GM18508 (cell line): Measurements from ENCODE around the gene PBX4.

Experiments
- ATAC-seq: cut with Tn5 transposase; IDR thresholded peaks from one replicate; pipeline ENCODE4 v1.9.1; 2021; ENCODE audit warnings: moderate number of reproducible peaks; ENCODE audit not compliant: insufficient read depth, unreplicated experiment

Gene PBX4

DNA sequence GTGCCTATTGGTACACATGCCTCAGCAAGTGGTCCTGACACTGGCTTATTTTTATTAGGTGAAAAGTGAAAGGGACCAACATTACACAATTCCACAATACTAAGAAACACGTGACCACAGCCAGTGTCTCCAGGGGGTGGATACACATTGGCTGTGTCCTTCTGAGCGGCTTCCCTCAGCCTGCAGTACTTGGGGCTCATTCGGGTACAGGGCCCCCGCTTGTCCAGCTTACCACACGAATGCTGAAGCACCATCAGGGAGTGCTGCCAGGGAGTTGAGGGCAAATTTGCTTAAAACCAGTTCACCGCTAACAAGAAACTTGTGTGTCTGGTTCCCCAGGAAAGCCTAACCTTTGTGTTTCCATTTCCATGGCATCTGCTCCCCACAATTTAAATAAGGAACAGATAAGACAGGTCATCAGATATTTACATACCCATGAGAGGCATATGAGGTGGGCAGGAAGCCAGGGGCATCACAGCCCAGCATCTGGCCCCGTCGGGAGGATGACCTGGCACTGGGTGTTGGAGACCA lies 23.3 kb downstream of the PBX4 start:
- ATAC-seq: no peak

DNA sequence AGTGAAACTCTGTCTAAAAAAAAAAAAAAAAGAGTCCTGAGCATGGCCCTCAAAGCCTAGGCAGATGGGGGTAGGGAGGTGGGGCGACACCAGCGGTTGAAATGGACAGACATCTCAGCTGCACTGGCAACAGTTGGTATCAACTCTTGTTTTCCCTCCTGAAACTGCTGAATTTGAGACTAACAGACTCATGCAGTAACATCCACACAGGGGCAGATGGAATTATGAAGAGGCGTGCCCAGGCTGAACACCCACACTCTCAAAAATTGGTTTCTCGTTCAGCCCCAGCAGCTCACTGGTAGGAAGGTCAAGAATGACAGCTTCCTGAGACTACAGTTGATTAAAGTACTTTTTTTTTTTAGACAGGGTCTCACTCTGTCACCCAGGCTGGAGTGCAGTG lies 24.1 kb downstream of the PBX4 start:
- no peak for ATAC-seq

DNA sequence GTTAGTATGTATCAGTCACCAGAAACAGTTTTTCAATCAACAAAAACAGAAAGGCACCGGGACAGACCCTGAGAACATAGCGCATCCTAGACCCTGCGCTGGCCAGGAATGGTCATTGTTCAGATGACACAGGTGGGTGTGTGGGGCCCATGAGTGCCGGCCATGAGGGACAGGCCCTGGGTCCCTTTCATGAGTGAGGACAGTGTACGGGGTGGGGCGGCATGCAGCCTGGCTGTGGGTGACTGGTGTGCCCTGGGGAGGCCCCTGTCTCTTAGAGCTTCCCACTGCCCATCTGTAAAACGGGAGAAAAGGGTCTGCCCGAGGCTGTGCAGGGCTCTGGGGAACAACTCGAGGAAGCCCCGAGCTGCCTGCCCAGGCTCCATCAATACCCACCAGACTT lies 25.8 kb downstream of the PBX4 start:
- no peak for ATAC-seq

DNA sequence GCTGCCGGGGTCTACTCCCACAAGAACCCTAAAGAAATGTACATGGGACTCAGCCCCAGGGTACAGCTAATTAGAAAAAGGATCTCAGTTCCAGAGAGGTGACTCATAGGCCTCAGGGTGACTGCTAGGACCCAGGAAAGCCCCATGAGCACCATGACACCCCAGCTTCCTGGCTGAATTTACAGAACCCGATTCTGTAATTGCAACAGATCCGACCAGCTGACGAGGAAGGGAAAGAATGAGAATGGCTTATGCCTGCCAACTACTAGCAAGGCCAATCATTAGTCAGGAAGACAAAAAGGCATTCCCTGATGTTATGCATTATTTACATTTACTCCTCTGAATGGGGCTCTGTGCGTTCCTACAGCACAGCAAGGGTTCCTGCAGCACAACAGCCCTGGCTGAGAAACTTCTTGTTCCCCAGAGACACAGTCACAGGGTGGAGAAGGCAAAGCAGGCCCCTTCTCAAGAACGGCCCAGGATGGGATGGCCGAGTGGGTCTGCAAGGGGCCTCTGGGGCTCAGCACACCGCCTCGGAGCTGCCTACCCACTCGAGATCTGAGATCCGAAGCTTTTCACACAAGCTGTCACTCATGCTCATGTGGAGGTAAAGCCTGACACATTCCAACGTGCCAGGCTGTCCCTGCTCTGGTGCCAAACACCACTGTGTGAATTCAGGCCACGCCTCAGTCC lies 27.2 kb downstream of the PBX4 start:
- peak; percentile 59 for ATAC-seq

DNA sequence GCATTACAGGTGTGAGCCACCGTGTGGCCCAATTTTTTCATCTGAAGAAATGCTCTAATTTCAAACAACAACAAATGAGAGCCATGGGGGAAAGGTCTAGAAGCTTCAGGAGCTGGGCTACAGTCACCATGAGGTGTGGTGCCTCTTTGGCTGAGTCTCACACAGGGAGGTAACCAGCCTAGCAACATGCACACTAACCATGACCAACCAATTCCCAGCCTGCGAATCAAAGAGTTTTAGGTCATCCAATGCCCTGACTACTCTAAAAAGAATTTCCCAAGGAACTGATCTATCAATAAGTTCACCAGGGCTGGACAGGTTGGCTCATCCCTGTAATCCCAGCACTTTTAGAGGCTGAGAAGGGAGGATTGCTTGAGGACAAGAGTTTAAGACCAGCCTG lies 29.9 kb downstream of the PBX4 start:
- ATAC-seq: no peak

DNA sequence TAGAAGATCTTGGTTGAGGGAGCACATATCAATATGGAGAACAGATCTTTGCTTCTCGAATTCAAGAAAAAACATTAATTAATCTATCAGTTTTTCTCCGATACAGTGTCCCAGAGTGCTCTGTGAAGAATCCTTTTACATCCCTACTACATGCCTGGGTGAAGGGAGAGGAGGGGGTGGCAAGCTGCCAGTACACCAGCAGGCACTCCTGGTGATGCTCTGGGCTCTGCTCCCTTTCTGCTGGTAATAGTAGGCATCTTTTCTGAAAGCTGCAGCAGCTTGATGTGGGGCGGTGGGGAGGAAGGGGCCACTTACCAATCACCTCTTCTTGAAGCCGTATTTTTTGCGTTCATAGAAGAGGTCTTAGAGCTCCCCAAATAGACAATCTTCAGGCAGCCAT lies 30.7 kb downstream of the PBX4 start:
- no peak for ATAC-seq

DNA sequence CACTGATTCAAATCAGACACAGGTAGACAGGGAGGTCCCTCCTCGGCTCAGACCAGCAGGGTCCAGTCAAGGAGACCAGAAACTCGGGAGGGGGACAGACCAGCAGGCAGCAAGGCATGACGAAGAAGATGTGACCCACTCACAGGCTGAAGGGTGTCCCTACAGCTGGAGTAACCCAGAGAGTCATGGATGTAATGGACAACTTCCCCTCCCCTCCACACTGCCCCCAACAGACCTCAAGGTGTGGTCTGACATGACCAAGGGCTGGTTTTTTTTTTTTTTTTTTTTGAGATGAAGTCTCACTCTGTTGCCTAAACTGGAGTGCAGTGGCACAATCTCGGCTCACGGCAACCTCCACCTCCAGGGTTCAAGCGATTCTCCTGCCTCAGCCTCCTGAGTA lies 34.1 kb downstream of the PBX4 start:
- no peak for ATAC-seq

DNA sequence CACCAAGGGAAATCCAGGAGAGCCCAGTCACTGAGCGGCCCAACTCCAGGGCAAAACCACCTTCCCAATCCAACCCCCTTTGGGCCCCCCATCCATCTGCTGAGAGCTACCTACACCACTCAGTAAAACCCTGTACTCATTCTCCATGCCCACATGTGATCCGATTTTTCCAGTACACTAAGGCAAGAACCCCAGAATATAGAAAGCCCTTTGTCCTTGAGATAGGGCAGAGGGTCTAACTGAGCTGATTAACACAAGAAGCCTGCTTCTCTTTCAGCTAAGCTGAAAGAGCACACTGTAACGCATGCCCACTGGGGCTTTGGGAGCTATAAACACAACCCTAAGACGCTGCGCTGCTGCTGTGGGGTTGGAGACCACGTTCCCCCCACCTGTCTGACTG lies 36.0 kb downstream of the PBX4 start:
- ATAC-seq: no peak

DNA sequence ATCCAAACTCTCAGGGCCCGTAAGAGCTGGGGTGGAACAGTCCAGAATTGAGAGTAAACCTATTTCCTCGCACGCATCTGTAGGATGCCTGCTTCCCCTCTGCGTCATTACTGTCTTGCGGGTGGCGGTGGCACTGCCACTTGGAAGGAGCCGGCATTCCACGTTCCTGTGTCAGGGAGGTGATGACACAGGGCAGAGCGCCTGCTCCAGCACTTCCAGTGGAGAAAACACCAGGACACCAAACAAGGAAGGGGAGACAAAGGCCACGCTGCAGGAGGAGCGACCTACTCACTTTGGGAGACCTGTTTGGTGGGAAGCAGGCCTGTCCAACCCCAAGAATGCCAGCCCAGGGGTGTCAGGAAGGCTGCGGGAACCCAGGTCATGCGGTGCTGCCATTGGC lies 37.1 kb downstream of the PBX4 start:
- ATAC-seq: no peak

DNA sequence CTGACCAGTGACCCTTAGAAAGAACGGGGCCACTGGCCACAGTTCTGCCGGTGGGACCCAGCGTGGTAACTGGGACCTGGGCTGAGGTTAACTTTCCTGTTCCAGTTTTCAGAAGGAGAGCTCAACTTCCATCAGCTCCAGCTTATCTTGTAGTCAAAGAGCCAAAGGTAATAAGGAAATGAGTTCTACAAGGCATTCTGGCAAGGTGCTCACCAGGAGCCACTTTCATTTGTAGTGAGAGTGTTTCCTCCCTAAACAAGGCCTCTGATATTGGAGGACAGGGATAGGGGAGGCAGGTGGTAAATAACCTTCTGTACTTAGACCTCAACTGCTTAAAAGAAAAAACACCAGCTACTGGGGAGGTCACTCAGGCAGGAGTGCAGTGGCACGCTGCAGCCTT lies 38.1 kb downstream of the PBX4 start:
- ATAC-seq: no peak

DNA sequence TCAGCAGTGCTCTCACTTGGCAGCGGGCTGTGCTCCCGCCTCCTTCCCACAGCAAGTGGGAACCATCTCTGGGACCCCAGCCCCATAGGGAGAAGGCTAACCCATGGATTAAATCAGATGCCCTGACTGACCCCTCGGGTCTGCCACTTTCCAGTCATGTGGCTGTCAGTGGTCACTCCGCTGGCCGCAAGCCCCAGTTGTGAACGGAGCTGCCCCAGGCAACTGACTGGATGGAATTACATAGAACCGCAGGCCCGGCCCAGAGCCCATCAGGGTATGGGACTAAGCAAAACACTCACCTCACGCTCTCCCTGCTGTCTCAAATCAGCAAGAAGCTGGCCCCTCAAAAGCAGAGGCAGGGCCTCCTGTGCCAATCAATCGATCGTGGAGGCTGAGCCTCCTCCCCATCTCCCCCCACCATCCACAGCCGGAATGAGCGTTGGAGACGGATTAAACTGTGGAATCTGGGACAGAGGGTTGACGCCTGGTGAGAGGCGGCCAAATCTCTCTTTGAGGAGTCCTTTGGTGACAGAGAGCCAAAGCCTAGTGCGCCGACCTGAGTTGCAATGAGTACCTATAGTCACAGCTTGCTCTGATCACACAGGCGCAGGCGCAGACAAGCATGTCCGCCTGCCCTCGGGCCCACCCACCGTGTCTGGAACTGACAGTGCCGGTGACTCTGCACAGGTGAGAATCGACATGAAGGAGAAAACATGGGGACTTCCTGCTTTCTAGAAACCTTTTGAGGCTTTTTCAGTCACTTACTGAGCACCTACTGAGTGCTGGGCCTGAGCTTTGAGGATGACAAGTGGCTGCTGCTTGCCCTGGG lies 38.7 kb downstream of the PBX4 start:
- no peak for ATAC-seq

DNA sequence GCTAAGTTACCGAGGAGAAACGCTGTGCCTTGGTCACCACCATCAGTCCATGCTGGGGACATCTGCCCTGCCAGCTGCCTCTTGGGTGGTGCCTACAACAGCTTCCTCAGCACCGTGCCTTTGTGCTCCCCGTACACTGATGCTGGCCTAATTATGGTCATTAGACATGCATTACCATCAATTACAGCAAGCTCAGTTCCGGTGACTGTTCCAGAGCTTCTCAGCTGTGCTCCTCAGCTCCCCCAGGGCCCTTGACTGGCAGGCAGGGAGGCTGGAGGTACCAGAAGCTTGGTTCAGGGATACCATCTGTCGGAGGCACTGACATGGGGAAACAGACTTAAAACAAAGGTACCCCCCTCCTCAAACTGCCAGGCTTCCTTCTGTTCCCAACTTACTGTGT lies 40.2 kb downstream of the PBX4 start:
- ATAC-seq: no peak

DNA sequence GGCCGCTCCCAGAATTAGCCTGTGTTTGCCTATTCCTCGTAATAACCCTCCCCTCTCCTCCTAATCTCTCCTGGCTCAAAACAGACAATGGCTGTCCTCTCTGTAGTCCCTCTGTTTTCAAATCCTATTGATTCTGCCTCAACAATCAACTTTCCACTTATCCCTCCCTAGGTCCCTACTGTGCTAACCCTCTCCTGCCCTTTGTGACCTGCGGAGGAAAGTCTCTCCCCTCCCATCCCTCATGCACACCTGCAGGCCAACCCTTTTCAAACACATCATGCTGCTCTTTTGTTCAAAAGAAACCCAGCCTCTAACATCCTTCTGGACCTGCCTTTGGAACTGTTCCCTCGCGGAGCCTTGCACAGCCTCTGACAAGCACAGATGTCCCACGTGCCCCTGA lies 43.1 kb downstream of the PBX4 start:
- no peak for ATAC-seq

DNA sequence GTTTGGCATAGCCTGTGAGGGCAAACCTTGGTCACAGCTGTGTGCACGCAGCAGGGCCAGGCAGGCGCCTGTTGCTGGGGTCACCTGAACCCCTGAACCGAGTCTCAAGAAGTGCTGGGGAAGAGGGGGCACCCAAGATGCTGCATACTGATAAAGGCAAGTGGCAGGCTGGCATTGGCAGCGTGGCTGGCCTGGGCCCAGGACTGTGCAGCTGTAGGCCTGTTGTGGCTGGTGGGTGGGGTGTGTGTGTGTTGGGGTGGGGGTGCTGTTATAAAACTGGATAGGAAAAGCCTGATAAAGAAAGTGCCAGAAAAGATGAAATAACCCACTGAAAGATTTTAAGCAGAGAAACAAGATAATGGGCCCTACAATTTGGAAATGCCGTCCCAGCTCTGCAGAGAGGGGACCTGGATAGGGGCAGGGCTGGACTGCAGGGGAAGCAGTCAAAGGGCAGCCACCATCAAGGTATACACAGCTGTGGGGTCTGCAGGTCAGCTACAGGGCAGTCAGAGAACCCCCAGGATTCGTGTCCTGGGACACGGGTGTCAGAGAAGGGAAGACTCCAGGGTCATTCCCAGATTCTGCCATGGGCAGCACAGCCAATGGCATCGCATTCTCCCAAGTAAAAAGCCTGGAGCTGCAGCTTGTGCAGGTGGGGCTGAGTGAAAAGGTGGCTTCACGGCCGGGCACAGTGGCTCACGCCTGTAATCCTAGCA lies 47.3 kb downstream of the PBX4 start:
- ATAC-seq: no peak

DNA sequence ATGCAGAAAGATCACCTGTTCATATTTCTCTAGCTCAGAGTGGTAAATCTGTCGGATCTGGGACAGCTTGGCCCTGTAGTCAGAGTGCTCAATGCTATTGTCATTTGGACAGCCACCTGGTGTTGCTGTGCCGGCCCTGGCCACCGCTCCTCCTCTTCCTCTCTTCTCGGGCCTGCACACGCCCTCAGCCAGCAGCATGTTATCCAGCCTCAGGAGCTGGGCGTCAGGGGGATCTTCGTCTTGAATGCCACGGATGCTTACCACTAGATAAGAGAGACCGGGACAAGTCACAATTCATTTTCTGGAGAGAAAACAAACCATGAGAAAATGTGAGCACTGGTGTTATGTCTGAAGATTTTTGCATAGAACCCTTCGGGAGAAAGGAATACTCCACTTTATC lies 47.9 kb downstream of the PBX4 start:
- ATAC-seq: no peak

DNA sequence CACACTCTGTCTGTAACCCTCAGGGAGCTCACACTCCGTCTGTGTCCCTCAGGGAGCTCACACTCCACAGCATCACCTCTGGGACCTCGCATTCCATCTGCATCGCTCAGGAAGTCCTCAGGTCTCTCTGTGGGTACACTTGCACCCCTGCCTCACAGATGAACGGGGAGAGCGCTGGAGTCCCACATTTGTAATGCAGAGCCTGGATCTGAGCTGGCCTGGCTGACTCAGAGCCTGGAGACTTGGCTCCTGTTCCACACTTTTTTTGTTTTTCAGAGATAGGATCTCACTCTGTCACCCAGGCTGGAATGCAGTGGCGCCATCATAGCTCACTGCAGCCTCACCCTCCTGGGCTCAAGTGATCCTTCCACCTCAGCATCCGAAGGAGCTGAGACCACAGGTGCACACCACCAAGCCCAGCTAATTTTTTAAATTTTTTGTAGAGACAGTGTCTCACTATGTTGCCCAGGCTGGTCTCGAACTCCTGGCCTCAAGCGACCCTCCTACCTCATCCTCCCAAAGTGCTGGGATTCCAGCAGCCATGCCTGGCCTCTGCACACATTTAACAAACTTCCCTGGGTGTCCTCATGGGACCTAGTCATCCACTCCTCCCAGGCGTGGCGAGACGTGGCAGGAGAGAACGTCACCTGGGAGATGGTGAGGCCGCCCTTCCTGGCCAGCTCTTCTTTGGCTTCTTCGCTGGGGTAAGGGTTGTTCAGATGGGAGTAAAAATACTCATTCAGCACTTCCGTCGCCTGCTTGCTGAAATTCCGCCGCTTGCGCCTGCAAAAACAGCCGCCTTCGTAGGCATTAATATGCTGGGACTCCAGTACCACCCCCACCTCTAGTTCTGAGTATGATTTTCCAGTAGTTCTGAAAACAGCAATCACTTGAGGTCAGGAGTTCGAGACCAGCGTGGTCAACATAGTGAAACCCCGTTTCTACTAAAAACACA lies 49.4 kb downstream of the PBX4 start:
- ATAC-seq: no peak

DNA sequence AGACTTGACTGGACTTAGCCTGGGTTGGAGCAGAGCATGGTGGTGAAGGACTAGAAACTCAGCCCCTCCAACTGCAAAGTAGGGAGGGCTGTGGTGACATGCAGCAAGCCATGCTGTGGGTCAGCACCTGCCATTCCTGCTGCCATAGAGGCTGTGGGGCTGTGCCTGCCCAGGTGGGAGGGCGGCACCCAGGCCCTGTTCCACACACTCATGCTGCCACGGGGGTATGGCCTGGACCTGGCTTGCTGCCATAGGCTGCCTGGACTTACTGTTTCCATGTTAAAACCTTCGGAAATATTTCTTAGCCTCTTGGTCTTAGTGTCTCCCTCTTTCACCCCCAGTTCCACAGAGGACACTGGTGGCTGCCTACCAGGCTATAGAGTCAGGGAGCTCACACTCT lies 51.1 kb downstream of the PBX4 start:
- no peak for ATAC-seq

DNA sequence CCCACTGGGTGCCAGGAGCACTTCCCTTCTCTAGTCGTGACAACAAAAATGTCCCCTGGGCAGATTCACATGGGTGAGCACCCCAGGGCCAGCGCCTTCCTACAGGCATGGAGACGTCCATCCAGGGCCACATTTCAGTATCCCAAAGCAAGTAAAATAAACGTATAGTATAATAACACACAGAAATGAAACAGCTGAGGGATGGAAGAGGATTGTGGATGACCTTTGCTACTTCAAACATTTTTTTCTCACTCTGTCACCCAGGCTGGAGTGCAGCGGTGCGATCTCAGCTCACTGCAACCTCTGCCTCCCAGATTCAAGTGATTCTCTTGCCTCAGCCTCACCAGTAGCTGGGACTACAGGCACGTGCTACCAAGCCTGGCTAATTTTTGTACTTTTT lies 52.2 kb downstream of the PBX4 start:
- no peak for ATAC-seq

DNA sequence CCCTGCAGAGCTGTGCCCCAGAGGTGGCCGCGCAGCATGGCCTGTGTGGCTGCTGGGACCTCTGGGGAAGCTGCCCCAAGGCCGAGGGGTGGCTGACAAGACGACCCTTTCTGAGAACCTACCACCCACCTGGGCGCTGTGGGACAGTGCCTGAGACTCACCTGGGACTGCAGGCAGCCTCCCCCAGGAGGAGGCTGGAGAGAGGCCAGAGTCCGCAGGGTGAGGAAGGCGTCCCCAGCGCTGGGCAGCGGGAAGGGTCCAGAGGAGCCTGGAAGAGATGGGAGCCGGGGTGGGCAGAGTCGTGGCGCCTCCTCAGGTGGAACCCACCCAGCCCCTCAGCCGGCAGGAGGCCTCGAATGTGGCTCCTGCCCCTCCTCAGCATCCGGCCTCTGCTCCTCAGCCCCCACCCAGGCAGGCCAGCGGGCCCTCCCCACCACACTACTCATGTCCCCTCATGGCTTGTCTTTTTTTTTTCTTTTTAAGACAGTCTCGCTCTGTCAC lies 55.1 kb downstream of the PBX4 start:
- ATAC-seq: no peak
